ENCODE measurements around the gene SEMA3G.

- TF ChIP-seq, protein P1, sequence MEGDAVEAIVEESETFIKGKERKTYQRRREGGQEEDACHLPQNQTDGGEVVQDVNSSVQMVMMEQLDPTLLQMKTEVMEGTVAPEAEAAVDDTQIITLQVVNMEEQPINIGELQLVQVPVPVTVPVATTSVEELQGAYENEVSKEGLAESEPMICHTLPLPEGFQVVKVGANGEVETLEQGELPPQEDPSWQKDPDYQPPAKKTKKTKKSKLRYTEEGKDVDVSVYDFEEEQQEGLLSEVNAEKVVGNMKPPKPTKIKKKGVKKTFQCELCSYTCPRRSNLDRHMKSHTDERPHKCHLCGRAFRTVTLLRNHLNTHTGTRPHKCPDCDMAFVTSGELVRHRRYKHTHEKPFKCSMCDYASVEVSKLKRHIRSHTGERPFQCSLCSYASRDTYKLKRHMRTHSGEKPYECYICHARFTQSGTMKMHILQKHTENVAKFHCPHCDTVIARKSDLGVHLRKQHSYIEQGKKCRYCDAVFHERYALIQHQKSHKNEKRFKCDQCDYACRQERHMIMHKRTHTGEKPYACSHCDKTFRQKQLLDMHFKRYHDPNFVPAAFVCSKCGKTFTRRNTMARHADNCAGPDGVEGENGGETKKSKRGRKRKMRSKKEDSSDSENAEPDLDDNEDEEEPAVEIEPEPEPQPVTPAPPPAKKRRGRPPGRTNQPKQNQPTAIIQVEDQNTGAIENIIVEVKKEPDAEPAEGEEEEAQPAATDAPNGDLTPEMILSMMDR (conservative IDR thresholded peaks at IDR 0.05 in 1 of 2, IDR thresholded peaks at IDR 0.05 in 1 of 2; ENCODE audit: low read depth in 1 of 2, low read length in 2 of 2): no peak
- no peak for TF ChIP-seq EZH2 (IDR thresholded peaks at IDR 0.05; ENCODE audit: low read length, missing control alignments)
Measured at GRCh38 chr3:52392216-52392930, 52.5 kb downstream of the SEMA3G start.
